GM19324 (cell line): ENCODE data around the gene RBM41.
"Not testable (repeated sequence)": the region's sequence is repeated elsewhere in the genome, so short reads cannot be mapped to it uniquely, and the experiment has no call there.

Experiments
- ATAC-seq: cut with Tn5 transposase; IDR thresholded peaks from one replicate; pipeline ENCODE4 v1.9.1; 2021; ENCODE audit warnings: mild to moderate bottlenecking, moderate library complexity; ENCODE audit not compliant: unreplicated experiment, low FRiP score

RBM41 gene

DNA sequence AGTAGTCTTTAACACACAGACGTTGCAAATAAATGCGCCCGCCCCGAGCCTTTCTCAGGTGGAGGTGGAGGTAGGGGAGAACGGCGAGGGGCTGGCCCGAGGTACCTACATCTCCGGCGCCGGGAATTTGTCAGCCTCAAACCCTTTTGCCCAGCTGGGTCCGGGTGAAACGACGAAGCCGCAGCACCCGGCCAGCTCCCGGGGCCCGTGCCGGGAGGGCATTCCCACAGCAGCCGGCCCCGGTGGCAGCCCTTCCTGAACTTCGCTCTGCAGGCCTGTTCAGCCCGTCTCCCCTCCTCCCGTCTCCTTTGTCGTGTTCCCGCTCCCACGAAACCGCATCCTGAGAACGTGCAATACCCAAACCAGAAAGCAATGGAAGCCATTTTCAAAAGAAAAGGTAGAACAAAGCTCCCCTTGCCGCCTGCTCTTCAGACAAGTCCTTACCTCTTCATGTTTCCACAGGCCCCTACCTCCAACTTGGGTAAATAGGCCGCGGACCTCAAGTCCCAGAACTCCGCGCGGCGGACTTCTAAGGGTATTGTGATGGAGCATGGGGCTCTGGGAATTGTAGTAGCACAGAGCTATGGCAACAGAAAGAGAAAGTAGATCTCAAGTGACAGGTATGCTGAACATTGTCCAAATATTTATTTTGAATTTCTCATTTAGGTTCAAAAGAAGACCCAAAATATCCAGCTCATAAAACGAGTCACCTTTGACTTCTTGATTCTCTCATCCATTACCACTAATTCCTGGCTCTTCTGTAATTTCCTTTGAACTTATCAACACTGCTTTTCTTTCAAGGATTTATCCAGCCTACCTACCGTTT lies at the start of gene RBM41:
Gene RBM41 (minus strand): TSS at position 501 of the 826 bp plus-strand sequence. CDS start 49 bp downstream, at position 452.
- ATAC-seq = peak; percentile 98

GRCh38 chrX:107168257-107168656 lies 49.6 kb upstream of the RBM41 start:
- no peak for ATAC-seq

GRCh38 chrX:107167163-107167921 lies 48.7 kb upstream of the RBM41 start:
- ATAC-seq = no peak

GRCh38 chrX:107157618-107158017 lies 39.0 kb upstream of the RBM41 start:
- ATAC-seq = not testable (repeated sequence)

- ATAC-seq = not testable (repeated sequence)
Observed at GRCh38 chrX:107155621-107156430, 37.2 kb upstream of the RBM41 start.

GRCh38 chrX:107154787-107155620 lies 36.4 kb upstream of the RBM41 start:
- no peak for ATAC-seq

GRCh38 chrX:107153005-107153404 lies 34.4 kb upstream of the RBM41 start:
- no peak for ATAC-seq

DNA sequence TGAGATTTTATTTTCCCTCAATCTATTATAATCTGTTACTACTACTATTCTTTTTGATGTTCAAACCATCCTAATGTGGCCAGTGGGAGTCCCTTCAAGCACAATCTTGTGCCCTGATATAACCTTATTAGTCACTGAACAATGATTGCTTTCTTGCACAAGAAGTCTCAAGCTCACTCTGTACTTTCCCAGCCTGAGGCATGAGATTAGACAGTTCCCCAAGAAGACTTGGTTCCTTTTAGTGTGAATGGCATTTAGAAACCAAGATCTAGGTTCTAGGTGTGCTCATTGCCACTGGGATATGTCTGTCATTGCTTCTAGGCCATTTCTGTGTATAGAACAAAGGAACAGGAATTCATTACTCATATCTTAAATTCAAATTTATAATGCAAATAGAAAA lies 28.0 kb upstream of the RBM41 start:
- no peak for ATAC-seq

- ATAC-seq = no peak
Observed at GRCh38 chrX:107135965-107136307, 17.3 kb upstream of the RBM41 start.

GRCh38 chrX:107135049-107135964 lies 16.7 kb upstream of the RBM41 start:
- ATAC-seq = no peak

DNA sequence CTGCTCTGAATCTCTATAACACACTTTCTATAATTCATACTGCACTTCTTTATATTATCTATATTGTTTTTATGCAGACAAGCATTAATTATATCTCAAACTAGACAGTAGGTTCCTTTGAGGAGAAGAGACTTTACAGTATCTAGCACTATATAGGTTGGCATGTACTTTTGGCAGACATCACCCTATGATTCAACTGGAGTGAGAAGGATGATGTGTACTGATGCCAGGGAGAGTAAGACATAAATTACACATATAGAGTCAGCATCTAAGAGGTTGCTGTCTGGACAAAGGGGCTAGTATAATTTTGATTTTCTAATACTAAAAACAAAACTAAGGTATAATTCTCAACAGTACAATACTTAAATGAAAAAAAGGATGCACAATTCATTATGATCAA lies 5.1 kb upstream of the RBM41 start:
- no peak for ATAC-seq

DNA sequence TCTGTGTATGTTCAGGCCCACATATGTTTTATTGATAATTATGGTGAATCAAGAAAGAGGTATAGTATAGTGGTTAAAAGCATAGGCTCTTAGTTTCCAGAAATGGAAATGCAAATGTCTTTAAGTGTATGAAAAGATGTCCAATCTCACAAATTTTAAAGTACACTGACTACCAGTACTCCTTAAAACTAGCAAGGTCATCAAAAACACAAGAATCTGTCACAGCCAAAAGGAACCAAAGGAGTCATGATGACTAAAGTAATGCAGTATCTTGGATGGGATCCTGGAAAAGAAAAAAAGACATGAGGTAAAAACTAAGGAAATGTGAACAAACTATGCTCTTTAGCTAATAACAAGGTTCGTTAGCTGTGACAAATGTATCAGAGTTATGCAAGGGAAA lies 661 bp upstream of the RBM41 start:
- ATAC-seq = no peak

- ATAC-seq = no peak
Observed at GRCh38 chrX:107117993-107118321, 665 bp downstream of the RBM41 start.

- ATAC-seq = no peak
Observed at GRCh38 chrX:107107459-107107858, 11.2 kb downstream of the RBM41 start.

DNA sequence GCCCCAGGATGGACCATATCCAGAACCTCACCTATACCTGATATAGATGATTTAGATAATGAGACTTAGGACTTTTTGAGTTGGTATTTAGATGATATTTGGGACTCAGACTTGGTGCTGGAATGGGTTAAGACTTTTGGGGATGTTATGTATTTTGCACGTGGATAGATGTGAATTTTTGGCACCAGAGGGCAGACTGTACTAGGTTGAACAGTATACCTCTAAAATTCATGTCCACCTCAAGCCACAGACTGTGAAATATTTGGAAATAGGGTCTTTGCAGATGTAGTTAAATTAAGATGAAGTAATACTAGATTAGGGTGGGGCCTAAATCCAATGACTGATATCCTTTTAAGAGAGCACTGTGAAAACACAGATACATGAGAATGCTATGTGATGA lies 15.6 kb downstream of the RBM41 start:
- ATAC-seq = no peak

GRCh38 chrX:107076158-107076557 lies 42.5 kb downstream of the RBM41 start:
- no peak for ATAC-seq

DNA sequence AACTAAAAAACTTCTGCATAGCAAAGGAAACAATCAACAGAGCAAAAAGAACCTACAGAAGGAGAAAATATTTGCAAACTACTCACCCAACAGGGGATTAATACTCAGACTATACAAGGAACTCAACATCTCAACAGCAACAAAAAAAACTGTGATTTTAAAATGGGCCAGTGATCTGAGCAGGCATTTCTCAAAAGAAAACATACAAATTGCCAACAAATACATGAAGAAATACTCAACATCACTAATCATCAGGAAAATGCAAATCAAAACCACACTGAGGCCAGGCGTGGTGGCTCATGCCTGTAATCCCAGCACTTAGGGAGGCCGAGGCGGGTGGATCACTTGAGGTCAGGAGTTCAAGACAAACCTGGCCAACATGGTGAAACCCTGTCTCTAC lies 60.9 kb downstream of the RBM41 start:
- ATAC-seq = not testable (repeated sequence)

- no peak for ATAC-seq
Observed at GRCh38 chrX:107054978-107055377, 63.6 kb downstream of the RBM41 start.

- ATAC-seq = no peak
Observed at GRCh38 chrX:107050195-107050709, 68.4 kb downstream of the RBM41 start.
